Subcutaneous adipose tissue (tissue), 4 donors: ENCODE results near the gene MAPKAPK5. TPM values are rescaled to one million over a fixed set of nuclear protein-coding genes. Genes with fewer than 3 reads are reported as not detected.

Experiments used
- CTCF ChIP-seq: fragments of 450-650 bp; IDR thresholded peaks from one replicate; pipeline ENCODE4 v1.5.1; 2016; ENCODE audit warnings: low read depth, mild to moderate bottlenecking, control low read depth, antibody characterized with exemption, moderate library complexity
- total RNA-seq, 4 donors: library from RNA; depleted of rRNA; stranded (reverse); fragments of >200 nt; gene quantifications; one replicate each; pipeline ENCODE4 v1.1.0, GENCODE V29; 2016

Gene MAPKAPK5
- 10 to 100 TPM; 31.9 to 52.2 (median 43.1) TPM for total RNA-seq

GRCh38 chr12:111841750-111842555 lies at the start of gene MAPKAPK5:
Gene MAPKAPK5 (plus strand): TSS chr12:111842228. CDS start chr12:111842734, 506 bp downstream.
- no peak for TF ChIP-seq CTCF

GRCh38 chr12:111792856-111793235 lies 49.2 kb upstream of the MAPKAPK5 start:
- TF ChIP-seq CTCF, result no peak

- TF ChIP-seq CTCF, result no peak
Observed at GRCh38 chr12:111798182-111798581, 43.8 kb upstream of the MAPKAPK5 start.

- TF ChIP-seq CTCF, result no peak
Observed at GRCh38 chr12:111799758-111800157, 42.3 kb upstream of the MAPKAPK5 start.

- TF ChIP-seq CTCF, result no peak
Observed at GRCh38 chr12:111803038-111803626, 38.9 kb upstream of the MAPKAPK5 start.

- no peak for TF ChIP-seq CTCF
Observed at GRCh38 chr12:111803851-111804250, 38.2 kb upstream of the MAPKAPK5 start.

- TF ChIP-seq CTCF, result no peak
Observed at GRCh38 chr12:111806304-111806703, 35.7 kb upstream of the MAPKAPK5 start.
